Erythroblast (primary cell): ENCODE data around the gene SCD.

Source experiments
- GATA1 ChIP-seq: IDR thresholded peaks from 2 replicates; pipeline ENCODE4 v1.6.1; 2011; ENCODE audit warnings: low read depth, mild to moderate bottlenecking, control low read depth, low read length, moderate library complexity
- POLR2A ChIP-seq: IDR thresholded peaks from 2 replicates; pipeline ENCODE4 v1.6.1; 2011; ENCODE audit warnings: mild to moderate bottlenecking, low read length

DNA sequence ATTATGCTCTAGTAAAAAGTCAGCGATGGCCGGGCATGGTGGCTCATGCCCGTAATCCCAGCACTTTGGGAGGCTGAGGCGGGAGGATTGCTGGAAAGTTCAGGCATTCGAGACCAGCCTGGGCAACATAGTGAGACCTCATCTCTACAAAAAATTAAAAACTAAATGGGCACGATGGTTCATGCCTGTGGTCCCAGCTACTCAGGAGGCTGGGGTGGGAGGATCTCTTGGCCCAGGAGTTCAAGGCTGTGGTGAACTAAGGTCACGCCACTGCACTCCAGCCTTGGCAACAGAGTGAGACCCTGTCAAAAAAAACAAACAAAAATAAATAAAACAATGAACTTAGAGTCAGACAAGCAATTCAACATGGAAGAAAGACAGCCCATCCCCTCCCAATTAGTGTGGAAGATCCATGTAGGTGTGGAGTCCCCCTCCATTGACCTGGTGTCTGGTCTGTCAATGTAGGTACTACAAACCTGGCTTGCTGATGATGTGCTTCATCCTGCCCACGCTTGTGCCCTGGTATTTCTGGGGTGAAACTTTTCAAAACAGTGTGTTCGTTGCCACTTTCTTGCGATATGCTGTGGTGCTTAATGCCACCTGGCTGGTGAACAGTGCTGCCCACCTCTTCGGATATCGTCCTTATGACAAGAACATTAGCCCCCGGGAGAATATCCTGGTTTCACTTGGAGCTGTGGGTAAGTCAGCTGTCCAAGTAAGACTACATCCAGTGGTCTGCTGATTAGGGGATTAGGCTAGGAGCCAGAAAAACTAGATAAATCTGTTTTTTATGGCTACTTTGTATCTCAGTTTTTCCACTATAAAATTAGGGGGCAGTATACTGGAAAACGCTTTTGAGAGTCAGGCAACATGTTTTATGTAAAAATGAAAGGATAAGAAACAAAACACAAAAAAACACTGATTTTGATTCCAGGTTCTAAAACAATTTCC is 9.3 kb downstream of the SCD start:
- peak; percentile 5 for TF ChIP-seq POLR2A
- TF ChIP-seq GATA1 = no peak
